ENCODE data around the gene C11orf21. TPM values are rescaled to one million over a fixed set of nuclear protein-coding genes. Genes with fewer than 3 reads are reported as not detected.
A peak's percentile ranks its signal among the peaks of the same experiment; 100 is the strongest.

C11orf21 gene
- 81.8 TPM for total RNA-seq (2013)
- 100 to 1,000 TPM in 1 of 3 donors, 10 to 100 TPM in 2; 10.8 to 135 (median 13.1) TPM for polyA plus RNA-seq
- polyA minus RNA-seq = 26.6 and 30.1 TPM in 2 replicates
- total RNA-seq = 2.8 to 72.3 (median 41.6) reads per million in 11 experiments

DNA sequence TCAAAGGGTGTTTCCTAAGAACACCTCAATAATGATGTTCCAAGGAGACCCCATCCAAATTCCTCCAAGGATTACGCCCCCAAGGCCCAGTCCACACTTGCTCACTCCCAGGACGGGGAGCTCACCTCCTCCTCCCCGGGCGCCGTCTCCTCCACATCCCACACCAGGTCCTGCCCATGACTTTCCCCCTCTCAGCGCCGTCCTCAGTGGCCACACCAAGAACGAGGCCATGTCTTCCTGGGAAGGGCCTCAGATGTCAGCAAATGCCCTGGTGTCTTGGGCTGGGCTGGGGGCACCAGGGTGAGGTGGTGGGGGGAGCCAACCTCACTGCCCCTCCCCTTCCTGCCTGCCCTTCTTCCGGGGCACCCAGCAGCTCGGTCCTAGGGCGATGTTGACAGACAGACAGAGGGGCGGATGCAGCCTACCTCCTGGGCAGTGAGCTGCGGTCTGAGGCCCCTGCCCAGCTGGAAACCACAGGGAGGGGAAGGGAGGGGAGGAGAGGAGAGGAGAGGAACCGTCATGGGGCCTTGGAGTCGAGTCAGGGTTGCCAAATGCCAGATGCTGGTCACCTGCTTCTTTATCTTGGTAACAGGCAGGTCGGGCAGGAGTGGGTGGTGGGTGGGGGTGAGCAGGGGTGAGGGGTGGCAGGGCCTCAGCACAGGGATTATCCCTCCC lies at the start of gene C11orf21, which contains the start of gene TSPAN32:
C11orf21 (minus strand) TSS at position 288 of the 675 bp plus-strand sequence; CDS start at position 178, 110 bp downstream.
TSPAN32 (plus strand) TSS at position 383 of the 675 bp plus-strand sequence; CDS start at position 520, 137 bp downstream.
- H3K4me1 Mint-ChIP-seq = peaks cover 66% of the 10 kb centered on the region
- peak within 1 kb of the TSS; percentile 66 for H2AFZ ChIP-seq (ENCODE audit: insufficient read depth, low read depth, low read length, poor library complexity, severe bottlenecking)

DNA sequence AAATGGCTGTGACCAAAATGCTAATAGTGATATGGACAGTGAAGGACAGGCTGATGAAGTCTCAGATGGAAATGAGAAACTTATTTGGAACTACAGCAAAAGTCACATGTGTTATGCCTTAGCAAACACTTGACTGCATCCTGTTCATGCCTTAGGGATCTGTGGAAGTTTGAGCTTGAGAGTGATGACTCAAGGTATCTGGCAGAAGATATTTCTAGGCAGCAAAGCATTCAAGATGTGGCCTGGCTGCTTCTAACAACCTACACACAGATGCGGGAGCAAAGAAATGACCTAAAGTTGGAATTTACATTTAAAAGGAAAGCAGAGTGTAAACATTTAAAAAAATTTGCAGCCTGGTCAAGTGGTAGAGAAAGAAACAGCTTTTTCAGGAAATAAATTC lies 47.3 kb upstream of the C11orf21 start:
- TF ChIP-seq, protein P1, sequence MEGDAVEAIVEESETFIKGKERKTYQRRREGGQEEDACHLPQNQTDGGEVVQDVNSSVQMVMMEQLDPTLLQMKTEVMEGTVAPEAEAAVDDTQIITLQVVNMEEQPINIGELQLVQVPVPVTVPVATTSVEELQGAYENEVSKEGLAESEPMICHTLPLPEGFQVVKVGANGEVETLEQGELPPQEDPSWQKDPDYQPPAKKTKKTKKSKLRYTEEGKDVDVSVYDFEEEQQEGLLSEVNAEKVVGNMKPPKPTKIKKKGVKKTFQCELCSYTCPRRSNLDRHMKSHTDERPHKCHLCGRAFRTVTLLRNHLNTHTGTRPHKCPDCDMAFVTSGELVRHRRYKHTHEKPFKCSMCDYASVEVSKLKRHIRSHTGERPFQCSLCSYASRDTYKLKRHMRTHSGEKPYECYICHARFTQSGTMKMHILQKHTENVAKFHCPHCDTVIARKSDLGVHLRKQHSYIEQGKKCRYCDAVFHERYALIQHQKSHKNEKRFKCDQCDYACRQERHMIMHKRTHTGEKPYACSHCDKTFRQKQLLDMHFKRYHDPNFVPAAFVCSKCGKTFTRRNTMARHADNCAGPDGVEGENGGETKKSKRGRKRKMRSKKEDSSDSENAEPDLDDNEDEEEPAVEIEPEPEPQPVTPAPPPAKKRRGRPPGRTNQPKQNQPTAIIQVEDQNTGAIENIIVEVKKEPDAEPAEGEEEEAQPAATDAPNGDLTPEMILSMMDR (IDR thresholded peaks at IDR 0.05) = no peak
- Mint-ChIP-seq H3K4me1 (no peaks in the 10 kb centered on the region), H3K4me3 (no peak overlapping the region), H3K36me3 (no peaks in the 10 kb centered on the region), H3K9me3 (peaks cover 12 to 37% (median 29%) of the 10 kb centered on the region in 7 donors), H3K27me3 (ENCODE audit: low read depth in 3 of 3) (peaks cover 12 to 45% (median 30%) of the 10 kb centered on the region in 3 donors), H3K27ac (no peak overlapping the region)
- H3K79me2 ChIP-seq (ENCODE audit: insufficient read depth, low read length) = no peaks in the 10 kb centered on the region
- no peaks in the 10 kb centered on the region for H3K4me1 ChIP-seq (ENCODE audit: control insufficient read depth in 1 of 2, insufficient read depth in 2 of 2, low read length in 2 of 2)
- intact Hi-C loops (cut with micrococcal nuclease) = no loop called here
- H3K9ac ChIP-seq (ENCODE audit: insufficient read depth, low read length, poor library complexity, severe bottlenecking) = no peak overlapping the region
- no peak for DNase-seq
- H3K27me3 ChIP-seq (ENCODE audit: control insufficient read depth in 2 of 2, insufficient read depth in 2 of 2, low read length in 2 of 2) = no peaks in the 10 kb centered on the region
- no peak overlapping the region for H2AFZ ChIP-seq (ENCODE audit: insufficient read depth, low read depth, low read length, poor library complexity, severe bottlenecking)
- no peak overlapping the region for H3K27ac ChIP-seq (ENCODE audit: low read depth in 1 of 2, low read length in 2 of 2)
- no CpG with 5 or more reads among the region's 1 CpG for WGBS (ENCODE audit: insufficient coverage)
- no peaks in the 10 kb centered on the region for H3K36me3 ChIP-seq (replicated peaks in 1 of 2; ENCODE audit: control insufficient read depth in 1 of 2, insufficient read depth in 2 of 2, low read length in 2 of 2)
- H3K9me3 ChIP-seq (replicated peaks in 1 of 2; ENCODE audit: control insufficient read depth in 1 of 2, insufficient read depth in 1 of 2, low read length in 2 of 2) = peaks cover 0 to 35% of the 10 kb centered on the region in 2 donors
- H4K20me1 ChIP-seq (ENCODE audit: insufficient read depth, low read length) = no peaks in the 10 kb centered on the region
- H3K4me3 ChIP-seq (replicated peaks in 1 of 3; ENCODE audit: low read depth in 2 of 3, low read length in 3 of 3) = no peak overlapping the region
- no peak overlapping the region for H3K4me2 ChIP-seq (replicated peaks; ENCODE audit: extremely low read depth, low read length, poor library complexity, severe bottlenecking)

More for the DNA sequence above, at the start of gene C11orf21, which contains the start of gene TSPAN32:
- H3K79me2 ChIP-seq (ENCODE audit: insufficient read depth, low read length) = peaks cover 75% of the 10 kb centered on the region
- peaks cover 0 to 2% (median 0%) of the 10 kb centered on the region in 3 donors for H3K27me3 Mint-ChIP-seq (ENCODE audit: low read depth in 3 of 3)
- TF ChIP-seq, protein P1 (IDR thresholded peaks at IDR 0.05) = no peak
- H3K4me2 ChIP-seq (replicated peaks; ENCODE audit: extremely low read depth, low read length, poor library complexity, severe bottlenecking) = peak within 1 kb of the TSS; percentile 99
- H3K4me3 ChIP-seq (replicated peaks in 1 of 3; ENCODE audit: low read depth in 2 of 3, low read length in 3 of 3) = peak within 1 kb of the TSS; percentile 42 to 86 (median 76)
- no peaks in the 10 kb centered on the region for H3K9me3 Mint-ChIP-seq
- H3K4me3 Mint-ChIP-seq = peak within 1 kb of the TSS; percentile 88 to 96
- H3K27me3 ChIP-seq (ENCODE audit: control insufficient read depth in 2 of 2, insufficient read depth in 2 of 2, low read length in 2 of 2) = no peaks in the 10 kb centered on the region
- peak within 1 kb of the TSS; percentile 87 to 91 for H3K27ac ChIP-seq (ENCODE audit: low read depth in 1 of 2, low read length in 2 of 2)
- peaks cover 27 to 28% of the 10 kb centered on the region in 2 donors for H3K36me3 ChIP-seq (replicated peaks in 1 of 2; ENCODE audit: control insufficient read depth in 1 of 2, insufficient read depth in 2 of 2, low read length in 2 of 2)
- intact Hi-C loops (cut with micrococcal nuclease) = loop anchor here in 1 of 2 donors (1.0 to 10.0 kb wide), 5 partner anchors 34 to 583 kb away; partner anchors contain the start of genes CDKN1C and TSSC4
- H3K9me3 ChIP-seq (replicated peaks in 1 of 2; ENCODE audit: control insufficient read depth in 1 of 2, insufficient read depth in 1 of 2, low read length in 2 of 2) = no peaks in the 10 kb centered on the region
- DNase-seq = peak; percentile 83 to 92 (median 87)
- peaks cover 62 to 73% of the 10 kb centered on the region in 2 donors for H3K4me1 ChIP-seq (ENCODE audit: control insufficient read depth in 1 of 2, insufficient read depth in 2 of 2, low read length in 2 of 2)
- peak within 1 kb of the TSS; percentile 72 for H3K9ac ChIP-seq (ENCODE audit: insufficient read depth, low read length, poor library complexity, severe bottlenecking)
- H4K20me1 ChIP-seq (ENCODE audit: insufficient read depth, low read length) = peaks cover 62% of the 10 kb centered on the region
- H3K27ac Mint-ChIP-seq = peak within 1 kb of the TSS; percentile 87 to 96 (median 94)
- H3K36me3 Mint-ChIP-seq = peaks cover 19 to 38% of the 10 kb centered on the region in 2 donors
- WGBS (ENCODE audit: insufficient coverage) = 0% methylated on average over 4 of the region's 16 CpGs

All from CD14-positive monocyte (primary cell).